ENCODE results near the gene GGT1.
"Not testable (repeated sequence)": the region's sequence is repeated elsewhere in the genome, so short reads cannot be mapped to it uniquely, and the experiment has no call there.

GGT1 gene

GRCh38 chr22:24584166-24584790, 18.7 kb upstream of the GGT1 start:
- DNase-seq (ENCODE audit: low spot score) = no peak

DNA sequence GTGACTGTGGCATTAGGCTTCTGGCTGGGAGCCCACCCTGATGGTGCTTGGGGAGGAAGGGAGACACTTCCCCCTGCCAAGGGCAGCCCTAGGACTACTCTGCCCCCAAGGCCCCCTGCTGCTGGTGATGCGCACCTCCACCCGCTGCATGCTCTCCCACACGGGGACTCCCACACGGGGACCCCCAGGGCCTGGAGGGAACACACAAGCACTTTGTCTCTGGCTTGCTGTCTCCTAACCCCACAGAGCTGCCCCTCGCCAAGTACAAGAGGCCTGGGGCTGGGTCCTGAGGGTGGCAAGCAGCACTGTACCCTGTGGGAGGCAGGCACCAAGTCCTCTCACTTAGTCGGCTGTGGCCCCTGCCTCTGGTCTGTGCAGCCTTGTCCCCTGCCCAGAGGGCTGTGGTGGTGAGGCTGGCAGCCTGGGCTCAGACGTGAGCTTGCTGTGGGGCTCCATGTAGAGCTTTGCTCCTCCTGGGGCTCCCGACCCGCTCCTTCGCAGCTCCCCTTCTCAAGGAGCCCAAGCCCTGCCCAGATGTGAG, 18.1 kb upstream of the GGT1 start:
- DNase-seq (ENCODE audit: low spot score) = no peak

DNA sequence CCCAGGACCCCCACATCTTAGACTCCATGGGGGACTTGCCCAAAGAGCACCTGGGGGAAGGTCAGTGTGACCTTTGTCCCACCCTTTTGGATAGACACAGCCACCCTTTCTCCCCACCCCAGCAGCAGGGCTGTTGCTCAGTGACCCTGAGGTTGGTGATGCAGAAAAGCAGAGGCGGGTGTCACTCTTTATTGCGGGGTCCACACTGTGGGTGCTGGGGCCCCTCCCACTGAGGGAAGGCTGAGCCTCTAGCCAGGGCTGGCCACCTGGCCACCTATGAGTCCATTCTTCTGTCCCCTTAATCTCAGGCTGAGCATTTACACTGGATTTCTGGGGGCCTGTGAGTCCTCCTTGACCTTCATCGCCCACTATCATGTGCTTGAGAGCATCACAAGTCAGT, 17.5 kb upstream of the GGT1 start:
- DNase-seq (ENCODE audit: low spot score) = no peak

GRCh38 chr22:24585927-24586546, 17.0 kb upstream of the GGT1 start:
- no peak for DNase-seq (ENCODE audit: low spot score)

- DNase-seq (ENCODE audit: low spot score) = no peak
Observed at GRCh38 chr22:24587251-24587650, 15.7 kb upstream of the GGT1 start.

DNA sequence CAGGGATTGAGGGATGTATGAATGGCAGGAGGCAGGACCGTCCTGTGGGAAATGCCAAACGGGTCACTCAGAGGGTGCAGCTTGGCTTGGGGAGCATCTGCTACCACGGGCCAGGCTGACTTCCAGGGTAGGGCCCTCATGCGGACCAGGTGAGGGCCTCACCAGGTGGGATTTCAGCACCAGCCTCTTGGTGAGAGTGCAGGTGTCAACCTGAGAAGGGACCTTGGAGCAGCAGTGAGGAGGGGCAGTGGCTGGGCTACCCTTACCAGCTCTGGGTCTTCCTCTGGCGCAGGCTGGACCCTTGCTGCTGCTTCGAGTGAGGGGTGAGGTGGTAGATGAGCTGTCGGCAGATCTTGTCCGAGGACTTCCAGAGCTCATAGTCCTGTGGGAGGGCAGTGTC, 15.0 kb upstream of the GGT1 start:
- no peak for DNase-seq (ENCODE audit: low spot score)

DNA sequence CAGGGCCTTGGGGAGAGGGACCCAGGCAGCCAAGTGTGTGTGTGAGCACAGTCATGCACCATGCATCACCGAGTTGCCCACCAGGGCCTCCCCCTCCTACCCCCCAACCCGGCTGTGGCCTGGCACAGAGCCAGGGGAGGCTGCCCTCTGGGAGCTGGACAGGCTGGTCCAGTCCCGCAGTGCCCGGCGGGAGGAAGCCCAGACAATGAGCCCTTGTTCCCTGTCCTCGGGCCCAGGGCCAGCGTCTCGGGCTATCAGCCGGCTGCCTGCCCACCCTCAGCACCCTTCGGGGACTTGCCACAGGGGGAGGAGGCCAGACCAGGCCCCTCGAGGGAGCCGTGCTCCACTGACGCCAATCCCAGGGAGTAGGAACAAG, 14.6 kb upstream of the GGT1 start:
- no peak for DNase-seq (ENCODE audit: low spot score)

- DNase-seq (ENCODE audit: low spot score) = no peak
Observed at GRCh38 chr22:24588757-24589481, 14.1 kb upstream of the GGT1 start.

DNA sequence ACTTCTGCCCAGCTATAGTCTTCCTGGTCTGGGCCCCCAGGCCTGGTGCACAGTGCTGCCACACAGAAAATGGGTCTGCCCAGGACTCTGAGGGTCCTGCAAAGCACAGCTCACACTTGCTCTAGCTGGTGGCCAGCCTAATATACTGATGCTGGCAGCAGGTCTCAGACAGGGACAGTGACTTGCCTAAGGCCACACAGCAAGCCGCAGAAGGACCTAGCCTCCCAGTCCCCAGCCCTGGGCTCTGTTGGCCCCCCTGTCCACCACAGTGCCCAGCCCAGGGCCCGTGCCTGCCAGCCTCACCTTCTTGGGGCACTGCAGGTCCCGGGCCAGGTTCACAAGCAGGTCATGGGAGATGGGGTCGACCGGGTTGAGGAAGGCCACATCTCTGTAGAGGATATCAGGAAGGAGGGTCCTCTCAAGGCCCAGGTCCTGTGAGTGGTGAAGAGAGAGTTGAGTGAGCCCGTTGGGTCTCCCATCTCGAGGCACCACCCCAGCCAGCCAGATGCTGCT, 13.4 kb upstream of the GGT1 start:
- DNase-seq (ENCODE audit: low spot score) = no peak

DNA sequence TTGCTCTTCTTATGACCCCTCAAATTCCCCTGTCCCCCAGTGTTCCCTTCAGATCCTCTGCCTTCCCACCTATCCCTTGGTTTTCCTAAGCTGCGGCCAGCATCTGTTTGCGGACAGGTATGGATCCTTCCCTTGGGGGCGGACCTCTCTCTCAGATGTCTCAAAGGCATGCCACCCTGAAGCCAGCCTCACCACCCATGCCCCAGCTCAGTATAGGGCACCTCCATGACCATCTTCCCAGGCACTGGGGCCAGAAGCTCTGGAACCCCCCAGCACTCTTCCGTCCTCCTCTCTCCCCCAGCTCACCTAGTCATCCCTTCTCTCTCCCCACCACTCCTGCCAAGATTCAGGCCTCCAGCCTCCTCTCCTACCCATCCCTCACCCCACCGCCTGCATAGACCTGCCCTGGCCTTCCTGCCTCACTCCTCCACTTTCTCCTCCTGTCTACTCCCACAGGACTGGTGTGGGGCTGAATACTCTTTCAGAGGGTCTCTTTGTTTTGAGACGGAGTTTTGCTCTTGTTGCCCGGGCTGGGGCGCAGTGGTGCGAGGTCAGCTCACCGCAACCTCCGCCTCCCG, 12.3 kb upstream of the GGT1 start:
- peak; percentile 2 for DNase-seq (ENCODE audit: low spot score)

- DNase-seq (ENCODE audit: low spot score) = no peak
Observed at GRCh38 chr22:24591286-24591830, 11.6 kb upstream of the GGT1 start.

GRCh38 chr22:24592058-24592850, 10.7 kb upstream of the GGT1 start:
- peak; percentile 45 for DNase-seq (ENCODE audit: low spot score)

GRCh38 chr22:24592851-24593558, 10.0 kb upstream of the GGT1 start, which contains the start of gene LRRC75B:
Gene LRRC75B (minus strand): TSS chr22:24593073. CDS start chr22:24593039, 34 bp downstream.
- DNase-seq (ENCODE audit: low spot score) = peak; percentile 97

- not testable (repeated sequence) for DNase-seq (ENCODE audit: low spot score)
Observed at GRCh38 chr22:24593559-24593835, 9.5 kb upstream of the GGT1 start.

DNA sequence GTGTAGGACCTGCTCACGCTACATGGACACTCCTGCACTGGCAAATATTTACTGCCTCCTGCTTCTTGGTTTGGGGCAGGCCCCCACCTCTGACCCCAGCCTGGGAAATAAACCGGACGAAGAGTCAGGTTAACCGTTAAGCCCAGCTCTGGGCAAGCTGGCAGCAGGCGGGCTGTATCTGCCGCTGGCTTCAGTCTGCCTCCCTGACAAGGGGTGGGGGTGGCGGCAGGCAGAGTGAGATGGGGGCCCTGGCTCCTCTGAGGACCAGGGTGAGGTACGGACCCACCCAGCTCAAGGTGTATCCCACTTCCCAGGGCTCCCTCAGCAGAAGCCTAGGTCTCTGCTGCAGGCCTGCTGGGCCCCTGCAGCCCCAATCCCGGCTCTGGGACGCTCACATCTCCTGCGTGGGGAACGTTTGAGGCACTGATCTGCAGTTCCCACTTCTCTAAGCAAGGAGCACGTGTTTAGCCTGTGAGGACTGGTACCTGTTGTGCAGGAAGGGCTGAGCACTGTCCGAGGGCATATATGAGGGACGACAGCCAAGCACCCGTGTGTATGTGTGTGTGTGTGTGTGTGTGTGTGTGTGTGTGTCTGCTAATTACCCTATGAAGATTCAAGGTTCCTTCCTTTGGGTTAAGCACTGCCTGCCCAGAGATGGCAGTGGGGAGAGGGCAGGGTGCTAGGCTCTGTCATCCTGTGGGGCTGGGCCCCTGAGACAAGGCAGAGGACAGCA, 9.0 kb upstream of the GGT1 start:
- DNase-seq (ENCODE audit: low spot score) = no peak

- no peak for DNase-seq (ENCODE audit: low spot score)
Observed at GRCh38 chr22:24594569-24595120, 8.3 kb upstream of the GGT1 start.

GRCh38 chr22:24595228-24595627, 7.8 kb upstream of the GGT1 start:
- no peak for DNase-seq (ENCODE audit: low spot score)

- no peak for DNase-seq (ENCODE audit: low spot score)
Observed at GRCh38 chr22:24595863-24596262, 7.1 kb upstream of the GGT1 start.

DNA sequence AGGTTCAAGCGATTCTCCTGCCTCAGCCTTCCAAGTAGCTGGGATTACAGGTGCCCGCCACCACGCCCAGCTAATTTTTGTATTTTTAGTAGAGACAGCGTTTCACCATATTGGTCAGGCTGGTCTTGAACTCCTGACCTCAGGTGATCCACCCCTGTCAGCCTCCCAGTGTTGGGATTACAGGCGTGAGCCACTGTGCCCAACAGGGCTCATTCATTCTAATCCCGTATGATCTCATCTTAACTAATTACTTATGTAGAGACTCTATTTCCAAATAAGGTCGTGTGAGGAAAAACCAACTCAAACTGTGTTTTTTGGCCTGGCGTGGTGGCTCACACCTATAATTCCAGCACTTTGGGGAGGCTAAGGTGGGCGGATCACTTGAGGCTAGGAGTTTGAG, 5.9 kb upstream of the GGT1 start:
- DNase-seq (ENCODE audit: low spot score) = not testable (repeated sequence)

- DNase-seq (ENCODE audit: low spot score) = no peak
Observed at GRCh38 chr22:24599514-24599913, 3.5 kb upstream of the GGT1 start.

Measured in AG08396 (cell line).